K562 (cell line): ENCODE measurements around the gene NDFIP2. TPM values are rescaled to one million over a fixed set of nuclear protein-coding genes. Genes with fewer than 3 reads are reported as not detected.

Experiments used
- ATAC-seq: fragments of 200-7000 bp; cut with Tn5 transposase; 3 replicates; pipeline ENCODE4 v1.9.1; 2020; ENCODE audit warnings: moderate library complexity
- BruUV-seq: library from RNA; stranded (reverse); fragments of 400-500 nt; replicated peaks from 2 replicates; lab custom pipeline; 2021; lab: Mats Ljungman, UMichigan
- CTCF ChIA-PET: fragments of 300-600 bp; formaldehyde crosslinking; extraction: SDS; loops from one replicate; lab custom pipeline; 2021; ENCODE audit warnings: low intra/inter-chr PET ratio; lab: Yijun Ruan, JAX
- POLR2A ChIA-PET: fragments of 300-600, 350-650 bp; sonication (Branson Sonifier 250); formaldehyde crosslinking; extraction: SDS; loops from one replicate; lab custom pipeline; 2021; ENCODE audit warnings: antibody characterized with exemption, inconsistent platforms; lab: Yijun Ruan, JAX
- DNase-seq, 4 experiments: peaks; one replicate each; pipeline versions ENCODE4 v3.0.0 to v3.0.0-alpha.2; 2011 to 2018; ENCODE audit warnings: low spot score in 3 of 4, mixed read lengths in 3 of 4; ENCODE audit errors: extremely low read depth in 1 of 4
- FAIRE-seq: peaks from 2 replicates; lab custom pipeline; 2011; peaks lifted over from hg19 to GRCh38; lab: Jason Lieb, UNC
- H2AFZ ChIP-seq: 2 replicates; pipeline ENCODE4 v1.6.0; 2011; ENCODE audit warnings: low read depth, low read length, control low read depth, inconsistent platforms
- H3K27ac ChIP-seq: fragments of 200-600 bp; 3 replicates; pipeline ENCODE4 v1.8.0; 2011; ENCODE audit warnings: low read depth, mild to moderate bottlenecking, control low read depth, inconsistent platforms, low read length, moderate library complexity, mixed read lengths; ENCODE audit errors: extremely low read depth
- H3K27me3 ChIP-seq, 2 experiments: fragments of 300-600 bp in 1 of 2; 2 replicates in 1 of 2; 3 replicates in 1 of 2; pipeline versions ENCODE4 v1.6.0 to v1.8.0; 2011; ENCODE audit warnings: inconsistent platforms in 2 of 2, low read length in 2 of 2, mild to moderate bottlenecking in 1 of 2, mixed read lengths in 1 of 2, moderate library complexity in 1 of 2; ENCODE audit not compliant: control insufficient read depth in 2 of 2, insufficient read depth in 2 of 2
- H3K36me3 ChIP-seq: fragments of 300-600 bp; 3 replicates; pipeline ENCODE4 v1.8.0; 2011; ENCODE audit warnings: mild to moderate bottlenecking, low read length, inconsistent platforms; ENCODE audit not compliant: control insufficient read depth, insufficient read depth
- H3K4me1 ChIP-seq, 2 experiments: fragments of 200-600 bp in 1 of 2; replicated peaks in 1 of 2; 2 replicates in 1 of 2; 3 replicates in 1 of 2; pipeline versions ENCODE4 v1.5.1 to v1.8.0; 2011; ENCODE audit warnings: inconsistent platforms in 2 of 2, low read length in 2 of 2, mild to moderate bottlenecking in 1 of 2, mixed read lengths in 1 of 2, moderate library complexity in 1 of 2; ENCODE audit not compliant: control insufficient read depth in 2 of 2, insufficient read depth in 2 of 2
- H3K4me2 ChIP-seq: 2 replicates; pipeline ENCODE4 v1.6.1; 2011; ENCODE audit warnings: low read length, control low read depth, inconsistent platforms, mixed read lengths; ENCODE audit not compliant: insufficient read depth
- H3K4me3 ChIP-seq: fragments of 200-600 bp; sonication (generic), shearing (Covaris generic); 2 replicates; pipeline ENCODE4 v1.5.1; 2016; ENCODE audit warnings: control low read depth, inconsistent platforms
- H3K79me2 ChIP-seq: fragments of 200-600 bp; 3 replicates; pipeline ENCODE4 v1.8.0; 2011; ENCODE audit warnings: low read length, inconsistent platforms; ENCODE audit not compliant: control insufficient read depth, insufficient read depth
- H3K9ac ChIP-seq, 2 experiments: 2 replicates each; pipeline versions ENCODE4 v1.6.0 to v1.6.1; 2011; ENCODE audit warnings: low read depth in 2 of 2, low read length in 2 of 2, control low read depth in 1 of 2, inconsistent platforms in 1 of 2, mild to moderate bottlenecking in 1 of 2, mixed read lengths in 1 of 2; ENCODE audit not compliant: insufficient read depth in 1 of 2
- H3K9me1 ChIP-seq: one replicate; pipeline ENCODE4 v1.6.0; 2011; ENCODE audit warnings: inconsistent platforms, mild to moderate bottlenecking, low read length, moderate library complexity; ENCODE audit not compliant: control insufficient read depth, insufficient read depth
- H3K9me3 ChIP-seq: replicated peaks from 2 replicates; pipeline ENCODE4 v1.5.1; 2011; ENCODE audit warnings: low read depth, low read length, inconsistent platforms; ENCODE audit not compliant: control insufficient read depth, insufficient read depth
- H4K20me1 ChIP-seq: replicated peaks from 2 replicates; pipeline ENCODE4 v1.6.1; 2011; ENCODE audit warnings: low read length, inconsistent platforms, mixed read lengths; ENCODE audit not compliant: control insufficient read depth, insufficient read depth
- FOSL1 ChIP-seq: fragments of 200-800 bp; sonication (Bioruptor generic); conservative IDR thresholded peaks from 2 replicates; pipeline ENCODE4 v1.6.1; 2016; ENCODE audit warnings: missing genetic modification characterization, missing compliant biosample characterization
- MEIS2 ChIP-seq: fragments of 450-650 bp; IDR thresholded peaks from 2 replicates; pipeline ENCODE4 v1.6.1; 2014; ENCODE audit warnings: mild to moderate bottlenecking; ENCODE audit not compliant: partially characterized antibody
- RCOR1 ChIP-seq, 2 experiments: IDR thresholded peaks; 2 replicates each; pipeline ENCODE4 v1.6.1; 2012; ENCODE audit warnings: low read depth in 2 of 2, low read length in 2 of 2, borderline replicate concordance in 1 of 2, improper control_type of control experiment in 1 of 2
- RREB1 ChIP-seq: fragments of 250-450 bp; sonication (Bioruptor Pico); IDR thresholded peaks from 2 replicates; pipeline ENCODE4 v1.4.0; 2020
- TFAM ChIP-seq: fragments of 250-450 bp; sonication (Bioruptor Pico); conservative IDR thresholded peaks from 2 replicates; pipeline ENCODE4 v1.5.0; 2021; ENCODE audit warnings: mild to moderate bottlenecking, moderate library complexity
- TRIM25 ChIP-seq: fragments of 450-650 bp; IDR thresholded peaks from 2 replicates; pipeline ENCODE4 v1.7.0; 2016; ENCODE audit warnings: borderline replicate concordance
- YBX1 ChIP-seq: fragments of 450-650 bp; IDR thresholded peaks from 2 replicates; pipeline ENCODE4 v1.7.1; 2016; ENCODE audit warnings: mild to moderate bottlenecking
- WGBS: fragments of 100-300 bp; shearing (Covaris generic); methylation state at CpG from one replicate; pipeline ENCODE4 v1.1.6; 2016; ENCODE audit warnings: low coverage, mixed read lengths; ENCODE audit not compliant: insufficient coverage; ENCODE audit errors: missing lambda C conversion rate; 5-methylcytosine and 5-hydroxymethylcytosine counted together
- in situ Hi-C: fragments of 300-500 bp; cut with MboI; formaldehyde crosslinking; loops from 4 replicates; pipeline ENCODE4 v1.15.0; 2018; ENCODE audit warnings: inconsistent platforms, mixed read lengths
- intact Hi-C: fragments of 100-400 bp; cut with micrococcal nuclease; formaldehyde crosslinking; loops from 2 replicates; pipeline ENCODE4 v1.14.2; 2022
- polyA plus RNA-seq, 8 experiments: library from polyadenylated mRNA; depleted of rRNA in 4 of 8; stranded (reverse) in 5 of 8; unstranded in 3 of 8; fragments of >200 nt; fragmentation: Nextera tagmentation in 2 of 8; fragmentation: Illumina TruSeq in 1 of 8; extraction: Ambion mirVana in 2 of 8; extraction: Trizol in 1 of 8; gene quantifications; 2 replicates each; pipeline versions ENCODE4 v1.2.1 to v1.2.3, GENCODE V29; 2011 to 2014; ENCODE audit warnings: inconsistent platforms in 1 of 8, missing spikeins in 1 of 8
- total RNA-seq, 7 experiments: library from RNA; depleted of rRNA in 6 of 7; stranded (reverse); fragments of >200 nt in 6 of 7; fragmentation: Illumina TruSeq in 2 of 7; extraction: Trizol in 2 of 7; gene quantifications; 2 replicates each; pipeline versions ENCODE4 v1.2.1 to v1.2.3, GENCODE V29; 2011 to 2021; ENCODE audit warnings: low replicate concordance in 1 of 7
- TF ChIP-seq, protein P1 (sequence below): sonication (generic); formaldehyde crosslinking; IDR thresholded peaks from 2 replicates; pipeline ENCODE4 v1.8.0; 2022; ENCODE audit warnings: missing genetic modification reagents, mild to moderate bottlenecking, borderline replicate concordance

NDFIP2 gene
- total and polyA plus RNA-seq, 9 of the 15 experiments (the other 6 are each of a cell fraction or from before 2014, with no cell fraction given): 13.4 to 54.4 (median 27.8) TPM

DNA sequence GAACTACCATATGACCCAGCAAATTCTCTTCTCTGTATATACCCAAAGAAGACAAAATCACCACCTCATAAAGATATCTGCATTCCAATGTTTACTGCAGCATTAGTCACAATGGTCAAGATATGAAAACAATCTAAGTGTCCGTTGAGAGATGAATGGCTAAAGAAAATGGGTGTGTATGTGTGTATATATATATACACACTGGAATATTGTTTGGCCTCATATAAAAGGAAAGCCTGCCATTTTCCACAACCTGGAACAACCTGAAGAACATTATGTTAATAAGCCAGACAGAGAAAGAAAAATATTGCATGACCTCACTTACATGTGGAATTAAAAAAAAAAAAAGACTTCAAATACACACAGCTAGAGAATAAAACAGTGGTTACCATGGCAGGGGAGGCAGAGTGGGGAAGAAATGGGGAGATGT, 45.4 kb upstream of the NDFIP2 start:
- BruUV-seq: no TSS peak
- no peak overlapping the region for H3K4me3 ChIP-seq
- FAIRE-seq (no peak), DNase-seq (no peak), ATAC-seq (no peak)
- H3K27me3 ChIP-seq: no peaks in the 10 kb centered on the region
- TF ChIP-seq, protein P1, sequence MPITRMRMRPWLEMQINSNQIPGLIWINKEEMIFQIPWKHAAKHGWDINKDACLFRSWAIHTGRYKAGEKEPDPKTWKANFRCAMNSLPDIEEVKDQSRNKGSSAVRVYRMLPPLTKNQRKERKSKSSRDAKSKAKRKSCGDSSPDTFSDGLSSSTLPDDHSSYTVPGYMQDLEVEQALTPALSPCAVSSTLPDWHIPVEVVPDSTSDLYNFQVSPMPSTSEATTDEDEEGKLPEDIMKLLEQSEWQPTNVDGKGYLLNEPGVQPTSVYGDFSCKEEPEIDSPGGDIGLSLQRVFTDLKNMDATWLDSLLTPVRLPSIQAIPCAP (CRISPR knock-in tag): no peak
- TF ChIP-seq RREB1 (CRISPR knock-in tag): no peak
- TF ChIP-seq YBX1: no peak
- TF ChIP-seq TRIM25: no peak
- TF ChIP-seq MEIS2: peak; percentile 42
- peak; percentile 65 for TF ChIP-seq FOSL1
- 0 out of 4 replicates have a peak, but pooled peaks of 1 of the 2 experiments have one; percentile 16 for TF ChIP-seq RCOR1 (IDR thresholded peaks at IDR 0.05; ENCODE audit: borderline replicate concordance in 1 of 2, low read depth in 2 of 2, low read length in 2 of 2)
- TF ChIP-seq TFAM (CRISPR knock-in tag): no peak
- H3K4me1 ChIP-seq: peaks cover 0 to 3% of the 10 kb centered on the region in 2 experiments; a peak in 3 of 5 replicates
- H3K36me3 ChIP-seq: no peaks in the 10 kb centered on the region
- H3K9me1 ChIP-seq: no peaks in the 10 kb centered on the region
- intact Hi-C loops: no loop called here
- no peak overlapping the region for H3K4me2 ChIP-seq
- H3K79me2 ChIP-seq: no peaks in the 10 kb centered on the region
- H4K20me1 ChIP-seq: no peaks in the 10 kb centered on the region
- POLR2A ChIA-PET: no interaction called here
- no peak overlapping the region for H3K9ac ChIP-seq
- CTCF ChIA-PET: no interaction called here
- in situ Hi-C loops: loop anchor here (25.0 kb wide), 1 partner anchor 902 kb away; the partner anchor contains the start of gene SPRY2
- 9% methylated on average over 1 of the region's 1 CpG for WGBS
- no peaks in the 10 kb centered on the region for H3K9me3 ChIP-seq
- no peak overlapping the region for H3K27ac ChIP-seq
- no peak overlapping the region for H2AFZ ChIP-seq
